Measurements from ENCODE around the gene PIK3AP1. TPM values are rescaled to one million over a fixed set of nuclear protein-coding genes. Genes with fewer than 3 reads are reported as not detected.

PIK3AP1 gene
- total RNA-seq, 1 donor from 2014 or later, result 6.7 TPM

DNA sequence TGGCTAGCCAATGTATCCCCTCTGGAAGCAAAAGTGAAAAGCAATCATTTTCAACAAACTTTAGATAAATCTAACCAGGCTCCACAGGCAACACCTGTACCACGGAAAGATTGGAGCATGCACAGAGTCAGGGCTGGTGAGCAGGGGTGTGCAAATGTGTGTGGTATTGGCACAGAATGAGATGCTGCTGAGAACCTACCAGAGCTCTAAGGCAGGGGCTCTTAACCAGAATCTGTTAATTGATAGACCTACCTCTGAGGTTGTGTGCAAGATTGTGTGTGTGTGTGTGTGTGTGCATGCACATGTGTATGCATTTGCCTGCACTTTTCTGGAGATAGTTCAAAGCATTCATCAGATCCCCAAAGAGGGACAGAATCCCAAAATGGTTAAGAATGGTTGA, 62.9 kb downstream of the PIK3AP1 start:
- H3K4me2 ChIP-seq (ENCODE audit: low read length), result no peak overlapping the region
- TF ChIP-seq, protein P1, sequence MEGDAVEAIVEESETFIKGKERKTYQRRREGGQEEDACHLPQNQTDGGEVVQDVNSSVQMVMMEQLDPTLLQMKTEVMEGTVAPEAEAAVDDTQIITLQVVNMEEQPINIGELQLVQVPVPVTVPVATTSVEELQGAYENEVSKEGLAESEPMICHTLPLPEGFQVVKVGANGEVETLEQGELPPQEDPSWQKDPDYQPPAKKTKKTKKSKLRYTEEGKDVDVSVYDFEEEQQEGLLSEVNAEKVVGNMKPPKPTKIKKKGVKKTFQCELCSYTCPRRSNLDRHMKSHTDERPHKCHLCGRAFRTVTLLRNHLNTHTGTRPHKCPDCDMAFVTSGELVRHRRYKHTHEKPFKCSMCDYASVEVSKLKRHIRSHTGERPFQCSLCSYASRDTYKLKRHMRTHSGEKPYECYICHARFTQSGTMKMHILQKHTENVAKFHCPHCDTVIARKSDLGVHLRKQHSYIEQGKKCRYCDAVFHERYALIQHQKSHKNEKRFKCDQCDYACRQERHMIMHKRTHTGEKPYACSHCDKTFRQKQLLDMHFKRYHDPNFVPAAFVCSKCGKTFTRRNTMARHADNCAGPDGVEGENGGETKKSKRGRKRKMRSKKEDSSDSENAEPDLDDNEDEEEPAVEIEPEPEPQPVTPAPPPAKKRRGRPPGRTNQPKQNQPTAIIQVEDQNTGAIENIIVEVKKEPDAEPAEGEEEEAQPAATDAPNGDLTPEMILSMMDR (IDR thresholded peaks at IDR 0.05; ENCODE audit: insufficient read depth, low read depth, low read length), result no peak
- TF ChIP-seq EZH2 (IDR thresholded peaks at IDR 0.05; ENCODE audit: insufficient read depth, low read length), result no peak
- no peaks in the 10 kb centered on the region for H3K36me3 ChIP-seq (ENCODE audit: insufficient read depth, low read length)
- H3K9ac ChIP-seq (ENCODE audit: low read length), result no peak overlapping the region
- Mint-ChIP-seq H3K4me3 (ENCODE audit: unreplicated experiment) (no peak overlapping the region), H3K27ac (ENCODE audit: unreplicated experiment) (no peak overlapping the region), H3K4me1 (ENCODE audit: low read depth, unreplicated experiment) (peaks cover 11% of the 10 kb centered on the region), H3K36me3 (ENCODE audit: low read depth, unreplicated experiment) (peaks cover 6% of the 10 kb centered on the region), H3K27me3 (ENCODE audit: low read depth, unreplicated experiment) (peaks cover 3% of the 10 kb centered on the region), H3K9me3 (ENCODE audit: unreplicated experiment) (peaks cover 4% of the 10 kb centered on the region)
- FAIRE-seq (no peak), DNase-seq (ENCODE audit: low read depth) (no peak)
- H3K27ac ChIP-seq (ENCODE audit: low read depth, low read length), result no peak overlapping the region
- no peak overlapping the region for H2AFZ ChIP-seq (ENCODE audit: low read depth, low read length)
- H3K27me3 ChIP-seq (ENCODE audit: insufficient read depth, low read length), result peaks cover 2% of the 10 kb centered on the region
- H3K4me1 ChIP-seq (ENCODE audit: insufficient read depth, low read length), result no peaks in the 10 kb centered on the region
- no peaks in the 10 kb centered on the region for H3K79me2 ChIP-seq (ENCODE audit: insufficient read depth, low read length)
- no peak overlapping the region for H3K4me3 ChIP-seq (ENCODE audit: insufficient read depth, low read depth, low read length)
- no peaks in the 10 kb centered on the region for H4K20me1 ChIP-seq (ENCODE audit: insufficient read depth, low read length)
- no peaks in the 10 kb centered on the region for H3K9me3 ChIP-seq (ENCODE audit: insufficient read depth, low read depth, low read length)

DNA sequence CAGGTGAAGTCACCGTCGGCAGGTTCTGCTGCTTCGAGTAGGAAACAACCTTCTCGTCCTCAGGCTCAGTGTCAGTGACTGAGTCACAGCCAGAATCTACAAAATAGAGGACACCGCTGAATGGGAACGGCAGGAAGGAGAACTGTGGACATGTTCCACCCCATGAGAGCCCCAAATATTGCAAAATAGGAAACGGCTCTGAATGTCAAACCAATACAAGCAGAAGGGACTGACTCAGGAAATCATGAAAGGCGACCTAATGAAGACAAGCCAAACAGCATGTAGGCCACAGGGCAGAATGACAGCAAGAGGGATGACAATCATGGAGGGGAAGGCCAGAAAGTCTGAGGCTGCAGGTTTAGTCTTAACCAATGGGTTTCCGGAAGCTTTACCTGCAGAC, 63.5 kb downstream of the PIK3AP1 start:
- Mint-ChIP-seq H3K9me3 (ENCODE audit: unreplicated experiment) (peaks cover 4% of the 10 kb centered on the region), H3K4me3 (ENCODE audit: unreplicated experiment) (no peak overlapping the region), H3K27me3 (ENCODE audit: low read depth, unreplicated experiment) (peaks cover 3% of the 10 kb centered on the region), H3K27ac (ENCODE audit: unreplicated experiment) (no peak overlapping the region), H3K36me3 (ENCODE audit: low read depth, unreplicated experiment) (peaks cover 6% of the 10 kb centered on the region), H3K4me1 (ENCODE audit: low read depth, unreplicated experiment) (peaks cover 11% of the 10 kb centered on the region)
- no peaks in the 10 kb centered on the region for H3K4me1 ChIP-seq (ENCODE audit: insufficient read depth, low read length)
- FAIRE-seq, result no peak
- H3K27ac ChIP-seq (ENCODE audit: low read depth, low read length), result no peak overlapping the region
- no peak overlapping the region for H3K9ac ChIP-seq (ENCODE audit: low read length)
- H3K9me3 ChIP-seq (ENCODE audit: insufficient read depth, low read depth, low read length), result no peaks in the 10 kb centered on the region
- no peaks in the 10 kb centered on the region for H3K79me2 ChIP-seq (ENCODE audit: insufficient read depth, low read length)
- no peaks in the 10 kb centered on the region for H3K36me3 ChIP-seq (ENCODE audit: insufficient read depth, low read length)
- no peak overlapping the region for H3K4me3 ChIP-seq (ENCODE audit: insufficient read depth, low read depth, low read length)
- no peak for DNase-seq (ENCODE audit: low read depth)
- H3K4me2 ChIP-seq (ENCODE audit: low read length), result no peak overlapping the region
- H4K20me1 ChIP-seq (ENCODE audit: insufficient read depth, low read length), result no peaks in the 10 kb centered on the region
- peaks cover 2% of the 10 kb centered on the region for H3K27me3 ChIP-seq (ENCODE audit: insufficient read depth, low read length)
- no peak for TF ChIP-seq EZH2 (IDR thresholded peaks at IDR 0.05; ENCODE audit: insufficient read depth, low read length)
- TF ChIP-seq, protein P1 (IDR thresholded peaks at IDR 0.05; ENCODE audit: insufficient read depth, low read depth, low read length), result no peak
- no peak overlapping the region for H2AFZ ChIP-seq (ENCODE audit: low read depth, low read length)

DNA sequence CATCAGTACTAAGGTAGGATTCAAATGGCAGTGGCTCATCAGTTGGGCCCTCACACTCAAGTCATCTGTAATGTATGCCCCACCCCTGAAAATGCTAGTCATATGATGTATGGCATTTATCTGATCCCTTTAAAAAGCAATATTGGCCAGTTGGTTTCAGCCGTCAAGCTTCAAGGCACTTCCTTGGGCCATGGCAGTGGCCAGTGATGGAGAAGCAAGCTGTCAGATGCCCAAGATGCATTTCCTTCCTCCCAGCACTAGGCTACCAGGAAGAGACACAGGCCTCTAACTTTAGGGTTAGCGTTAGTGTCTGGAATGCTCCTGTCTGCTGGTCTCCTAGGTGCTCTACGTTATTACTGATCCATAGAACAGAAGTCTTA, 64.1 kb downstream of the PIK3AP1 start:
- no peak for FAIRE-seq

More for the DNA sequence above, 64.1 kb downstream of the PIK3AP1 start:
- peaks cover 6% of the 10 kb centered on the region for H3K27me3 Mint-ChIP-seq (ENCODE audit: low read depth, unreplicated experiment)
- peaks cover 9% of the 10 kb centered on the region for H3K36me3 Mint-ChIP-seq (ENCODE audit: low read depth, unreplicated experiment)
- Histone ChIP-seq H3K4me3 (ENCODE audit: insufficient read depth, low read depth, low read length) (no peak overlapping the region), H3K4me2 (ENCODE audit: low read length) (no peak overlapping the region), H3K36me3 (ENCODE audit: insufficient read depth, low read length) (no peaks in the 10 kb centered on the region), H4K20me1 (ENCODE audit: insufficient read depth, low read length) (no peaks in the 10 kb centered on the region), H3K9ac (ENCODE audit: low read length) (no peak overlapping the region), H3K9me3 (ENCODE audit: insufficient read depth, low read depth, low read length) (no peaks in the 10 kb centered on the region), H3K27ac (ENCODE audit: low read depth, low read length) (no peak overlapping the region), H3K4me1 (ENCODE audit: insufficient read depth, low read length) (no peaks in the 10 kb centered on the region), H3K79me2 (ENCODE audit: insufficient read depth, low read length) (no peaks in the 10 kb centered on the region), H2AFZ (ENCODE audit: low read depth, low read length) (no peak overlapping the region), H3K27me3 (ENCODE audit: insufficient read depth, low read length) (peaks cover 2% of the 10 kb centered on the region)
- H3K4me1 Mint-ChIP-seq (ENCODE audit: low read depth, unreplicated experiment), result peaks cover 11% of the 10 kb centered on the region
- DNase-seq (ENCODE audit: low read depth), result no peak
- TF ChIP-seq, protein P1 (IDR thresholded peaks at IDR 0.05; ENCODE audit: insufficient read depth, low read depth, low read length), result no peak
- TF ChIP-seq EZH2 (IDR thresholded peaks at IDR 0.05; ENCODE audit: insufficient read depth, low read length), result no peak
- H3K4me3 Mint-ChIP-seq (ENCODE audit: unreplicated experiment), result no peak overlapping the region
- H3K9me3 Mint-ChIP-seq (ENCODE audit: unreplicated experiment), result peaks cover 4% of the 10 kb centered on the region
- H3K27ac Mint-ChIP-seq (ENCODE audit: unreplicated experiment), result no peak overlapping the region

Data from astrocyte (in vitro differentiated cells and primary cell).